Endothelial cell of umbilical vein (primary cell): Measurements from ENCODE around the gene TADA2A. TPM values are rescaled to one million over a fixed set of nuclear protein-coding genes. Genes with fewer than 3 reads are reported as not detected.

Source experiments
- BruUV-seq: library from RNA; stranded (reverse); fragments of 400-500 nt; replicated peaks from 2 replicates; lab custom pipeline; 2021; lab: Mats Ljungman, UMichigan
- CTCF ChIA-PET: fragments of 300-600, 350-600 bp; sonication (Branson Sonifier 250); formaldehyde crosslinking; loops from one replicate; lab custom pipeline; 2021; ENCODE audit warnings: antibody characterized with exemption, inconsistent platforms; lab: Charles Lee
- POLR2A ChIA-PET: fragments of 300-600, 350-600 bp; sonication (Branson Sonifier 250); formaldehyde crosslinking; loops from one replicate; lab custom pipeline; 2021; ENCODE audit warnings: antibody characterized with exemption, inconsistent platforms; lab: Charles Lee
- DNase-seq: peaks from one replicate; pipeline ENCODE4 v3.0.0-alpha.2; 2011; ENCODE audit warnings: low read depth, low spot score
- FAIRE-seq: peaks from 2 replicates; lab custom pipeline; 2011; peaks lifted over from hg19 to GRCh38; lab: Jason Lieb, UNC
- H2AFZ ChIP-seq: 2 replicates; pipeline ENCODE4 v1.6.0; 2012; ENCODE audit warnings: low read depth, low read length, control low read depth, inconsistent platforms
- H3K27ac ChIP-seq: 2 replicates; pipeline ENCODE4 v1.5.1; 2011; ENCODE audit warnings: low read depth, mild to moderate bottlenecking, control low read depth, low read length, moderate library complexity; ENCODE audit not compliant: insufficient read depth
- H3K27me3 ChIP-seq, 2 experiments: 2 replicates each; pipeline versions ENCODE4 v1.6.0 to v1.6.1; 2011; ENCODE audit warnings: low read length in 2 of 2, mixed read lengths in 1 of 2; ENCODE audit not compliant: control insufficient read depth in 2 of 2, insufficient read depth in 2 of 2
- H3K36me3 ChIP-seq, 2 experiments: 2 replicates in 1 of 2; 3 replicates in 1 of 2; pipeline ENCODE4 v1.5.1; 2011; ENCODE audit warnings: low read length in 2 of 2, mild to moderate bottlenecking in 1 of 2, moderate library complexity in 1 of 2; ENCODE audit not compliant: control insufficient read depth in 2 of 2, insufficient read depth in 2 of 2; ENCODE audit errors: extremely low read depth in 1 of 2
- H3K4me1 ChIP-seq: 3 replicates; pipeline ENCODE4 v1.5.1; 2011; ENCODE audit warnings: mild to moderate bottlenecking, low read length; ENCODE audit not compliant: control insufficient read depth, insufficient read depth; ENCODE audit errors: extremely low read depth
- H3K4me2 ChIP-seq: 2 replicates; pipeline ENCODE4 v1.6.1; 2011; ENCODE audit warnings: low read length, control low read depth, mixed read lengths; ENCODE audit not compliant: insufficient read depth
- H3K4me3 ChIP-seq, 3 experiments: fragments of 200-600 bp in 1 of 3; sonication (generic), shearing (Covaris generic) in 1 of 3; replicated peaks in 1 of 3; 2 replicates each; pipeline ENCODE4 v1.5.1; 2011 to 2016; ENCODE audit warnings: control low read depth in 3 of 3, low read length in 3 of 3, mild to moderate bottlenecking in 2 of 3, inconsistent platforms in 1 of 3, low read depth in 1 of 3, moderate library complexity in 1 of 3; ENCODE audit not compliant: insufficient read depth in 1 of 3
- H3K79me2 ChIP-seq: 2 replicates; pipeline ENCODE4 v1.6.0; 2012; ENCODE audit warnings: low read length, inconsistent platforms; ENCODE audit not compliant: control insufficient read depth, insufficient read depth
- H3K9ac ChIP-seq: replicated peaks from 2 replicates; pipeline ENCODE3; 2011; ENCODE audit warnings: low read length, control low read depth; ENCODE audit not compliant: insufficient read depth; ENCODE audit errors: extremely low read depth
- H3K9me1 ChIP-seq: replicated peaks from 3 replicates; pipeline ENCODE4 v1.6.0; 2011; ENCODE audit warnings: mild to moderate bottlenecking, low read length; ENCODE audit not compliant: control insufficient read depth, insufficient read depth; ENCODE audit errors: extremely low read depth
- H3K9me3 ChIP-seq: replicated peaks from 2 replicates; pipeline ENCODE4 v1.5.1; 2012; ENCODE audit warnings: low read length, inconsistent platforms; ENCODE audit not compliant: control insufficient read depth, insufficient read depth
- H4K20me1 ChIP-seq: replicated peaks from 2 replicates; pipeline ENCODE3; 2011; ENCODE audit warnings: mild to moderate bottlenecking, low read length; ENCODE audit not compliant: control insufficient read depth, insufficient read depth; ENCODE audit errors: extremely low read depth
- FOS ChIP-seq: IDR thresholded peaks from 2 replicates; pipeline ENCODE4 v1.6.1; 2011; ENCODE audit warnings: mild to moderate bottlenecking, low read length, moderate library complexity, borderline replicate concordance; ENCODE audit not compliant: insufficient read depth
- GATA2 ChIP-seq: IDR thresholded peaks from 2 replicates; pipeline ENCODE4 v1.7.0; 2011; ENCODE audit warnings: low read depth, mild to moderate bottlenecking, moderate library complexity, mixed read lengths, low read length; ENCODE audit not compliant: insufficient read length, insufficient read depth
- JUN ChIP-seq: IDR thresholded peaks from 2 replicates; pipeline ENCODE4 v1.6.1; 2011; ENCODE audit warnings: borderline replicate concordance, low read depth; ENCODE audit not compliant: insufficient read length, insufficient read depth
- MYC ChIP-seq: IDR thresholded peaks from one replicate; pipeline ENCODE4 v1.6.1; 2011; ENCODE audit warnings: mild to moderate bottlenecking, low read depth, low read length
- POLR2A ChIP-seq: IDR thresholded peaks from 2 replicates; pipeline ENCODE4 v1.6.1; 2012; ENCODE audit warnings: low read depth, mild to moderate bottlenecking, control low read depth, low read length
- dilution Hi-C: fragments of 300-500 bp; cut with MboI; formaldehyde crosslinking; loops from one replicate; pipeline ENCODE4 v1.15.0; 2019; ENCODE audit warnings: low sequenced_read_pairs; ENCODE audit not compliant: extremely low pct_ligation_motif_present
- intact Hi-C: fragments of 100-400 bp; cut with micrococcal nuclease; formaldehyde crosslinking; loops from one replicate; pipeline ENCODE4 v1.10.0; 2022
- polyA plus RNA-seq, 4 experiments: library from polyadenylated mRNA; depleted of rRNA in 3 of 4; stranded (reverse) in 3 of 4; unstranded in 1 of 4; fragments of >200 nt; gene quantifications; 2 replicates each; pipeline versions ENCODE4 v1.2.1 to v1.2.3, GENCODE V29; 2011 to 2012; ENCODE audit warnings: missing spikeins in 1 of 4
- total RNA-seq: library from RNA; stranded (reverse); gene quantifications from 2 replicates; pipeline ENCODE4 v1.2.3, GENCODE V29; 2021
- TF ChIP-seq, protein P1 (sequence below), 2 donors: IDR thresholded peaks; 1 replicate in 1 of 2; 2 replicates in 1 of 2; pipeline ENCODE4 v1.5.1; 2011; ENCODE audit warnings: low read length in 2 of 2, mild to moderate bottlenecking in 2 of 2, moderate library complexity in 2 of 2, control low read depth in 1 of 2, inconsistent platforms in 1 of 2, low read depth in 1 of 2; ENCODE audit not compliant: insufficient read depth in 1 of 2; ENCODE audit errors: extremely low read depth in 1 of 2

Gene TADA2A
- total and polyA plus RNA-seq, 2 donors (not counting 3 experiments of a cell fraction or from before 2014, with no cell fraction given) = 9.9 to 22.4 TPM

DNA sequence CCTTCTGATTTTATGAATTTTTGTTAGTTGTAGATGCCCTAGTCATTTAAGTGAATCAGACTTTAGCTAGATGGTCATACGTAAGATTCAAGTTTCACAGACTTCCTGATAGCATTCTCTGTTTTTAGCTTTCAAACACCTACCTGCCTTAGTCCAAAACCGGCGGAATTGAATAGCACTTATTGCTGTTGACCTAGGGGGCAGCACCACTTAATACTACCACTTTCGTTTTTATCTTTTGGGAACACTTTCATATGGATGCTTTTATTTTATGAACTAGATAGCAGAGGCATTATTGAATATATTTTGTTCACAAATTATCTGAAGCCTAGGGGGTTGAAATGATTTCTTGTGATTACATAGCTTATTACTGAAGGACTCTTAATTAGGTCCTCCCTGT lies 31.5 kb downstream of the TADA2A start:
- Histone ChIP-seq H2AFZ (no peak overlapping the region), H3K27ac (no peak overlapping the region), H3K9me1 (no peaks in the 10 kb centered on the region), H3K4me2 (no peak overlapping the region), H4K20me1 (no peaks in the 10 kb centered on the region), H3K4me3 (no peak overlapping the region), H3K9me3 (no peaks in the 10 kb centered on the region), H3K36me3 (peaks cover 11 to 16% of the 10 kb centered on the region in 2 experiments), H3K27me3 (no peaks in the 10 kb centered on the region), H3K79me2 (peaks cover 1% of the 10 kb centered on the region), H3K9ac (no peak overlapping the region), H3K4me1 (peaks cover 2% of the 10 kb centered on the region)
- FAIRE-seq (no peak), DNase-seq (peak; percentile 23)
- no TSS peak for BruUV-seq
- dilution Hi-C loops = no loop called here
- CTCF ChIA-PET = interaction anchor here (0.6 to 2.6 kb wide), 13 partner anchors 8 to 809 kb away, joined by 3 to 10 read pairs (median 4); no protein-coding TSS in a partner anchor
- POLR2A ChIA-PET = no interaction called here
- TF ChIP-seq FOS (no peak), POLR2A (no peak), GATA2 (no peak), JUN (no peak)
- TF ChIP-seq, protein P1, sequence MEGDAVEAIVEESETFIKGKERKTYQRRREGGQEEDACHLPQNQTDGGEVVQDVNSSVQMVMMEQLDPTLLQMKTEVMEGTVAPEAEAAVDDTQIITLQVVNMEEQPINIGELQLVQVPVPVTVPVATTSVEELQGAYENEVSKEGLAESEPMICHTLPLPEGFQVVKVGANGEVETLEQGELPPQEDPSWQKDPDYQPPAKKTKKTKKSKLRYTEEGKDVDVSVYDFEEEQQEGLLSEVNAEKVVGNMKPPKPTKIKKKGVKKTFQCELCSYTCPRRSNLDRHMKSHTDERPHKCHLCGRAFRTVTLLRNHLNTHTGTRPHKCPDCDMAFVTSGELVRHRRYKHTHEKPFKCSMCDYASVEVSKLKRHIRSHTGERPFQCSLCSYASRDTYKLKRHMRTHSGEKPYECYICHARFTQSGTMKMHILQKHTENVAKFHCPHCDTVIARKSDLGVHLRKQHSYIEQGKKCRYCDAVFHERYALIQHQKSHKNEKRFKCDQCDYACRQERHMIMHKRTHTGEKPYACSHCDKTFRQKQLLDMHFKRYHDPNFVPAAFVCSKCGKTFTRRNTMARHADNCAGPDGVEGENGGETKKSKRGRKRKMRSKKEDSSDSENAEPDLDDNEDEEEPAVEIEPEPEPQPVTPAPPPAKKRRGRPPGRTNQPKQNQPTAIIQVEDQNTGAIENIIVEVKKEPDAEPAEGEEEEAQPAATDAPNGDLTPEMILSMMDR (IDR thresholded peaks at IDR 0.05; ENCODE audit: extremely low read depth in 1 of 2, insufficient read depth in 1 of 2, low read depth in 1 of 2, low read length in 2 of 2) = peak in 1 of 2 donors; percentile 19
- intact Hi-C loops = loop anchor here (2.0 kb wide), 1 partner anchor 53 kb away; no protein-coding TSS in a partner anchor

DNA sequence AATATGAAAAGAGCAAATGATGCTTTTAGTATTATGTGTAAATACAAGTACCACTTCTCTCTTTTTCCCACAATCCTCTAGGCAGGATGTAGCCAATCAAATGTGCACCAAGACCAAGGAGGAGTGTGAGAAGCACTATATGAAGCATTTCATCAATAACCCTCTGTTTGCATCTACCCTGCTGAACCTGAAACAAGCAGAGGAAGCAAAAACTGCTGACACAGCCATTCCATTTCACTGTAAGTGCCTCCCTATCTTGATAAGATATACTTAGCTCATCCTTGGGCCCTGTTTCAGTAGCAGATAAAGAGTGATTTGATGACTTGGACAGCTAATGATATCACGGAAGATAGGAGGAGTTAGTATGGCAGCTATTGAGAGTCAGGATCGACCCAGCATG lies 33.7 kb downstream of the TADA2A start:
- Histone ChIP-seq H3K9ac (no peak overlapping the region), H4K20me1 (no peaks in the 10 kb centered on the region), H3K36me3 (peaks cover 11 to 20% of the 10 kb centered on the region in 2 experiments), H3K27me3 (no peaks in the 10 kb centered on the region), H3K27ac (no peak overlapping the region), H3K79me2 (no peaks in the 10 kb centered on the region), H2AFZ (no peak overlapping the region), H3K4me3 (no peak overlapping the region), H3K9me3 (no peaks in the 10 kb centered on the region), H3K9me1 (no peaks in the 10 kb centered on the region), H3K4me2 (no peak overlapping the region), H3K4me1 (peaks cover 2% of the 10 kb centered on the region)
- DNase-seq = no peak
- CTCF ChIA-PET = interaction anchor here (1.3 kb wide), 1 partner anchor 10 kb away, joined by 5 read pairs; no protein-coding TSS in a partner anchor
- dilution Hi-C loops = no loop called here
- no TSS peak for BruUV-seq
- TF ChIP-seq JUN (no peak), GATA2 (no peak), FOS (no peak), MYC (no peak), POLR2A (no peak)
- FAIRE-seq = no peak
- intact Hi-C loops = no loop called here
- POLR2A ChIA-PET = interaction anchor here (0.7 kb wide), 1 partner anchor 49 kb away, joined by 3 read pairs; the partner anchor contains the start of gene DUSP14
